GM10248 (cell line): ENCODE data around the gene OSBPL10.
"Not testable (repeated sequence)": the region's sequence is repeated elsewhere in the genome, so short reads cannot be mapped to it uniquely, and the experiment has no call there.

Source experiments
- CTCF ChIA-PET: fragments of 300-600 bp; sonication (Branson Sonifier 250); formaldehyde crosslinking; extraction: SDS; loops from one replicate; lab custom pipeline; 2021; ENCODE audit warnings: antibody characterized with exemption; lab: Yijun Ruan, JAX
- POLR2A ChIA-PET: fragments of 350-650 bp; sonication (Branson Sonifier 250); formaldehyde crosslinking; extraction: SDS; loops from one replicate; lab custom pipeline; 2020; ENCODE audit warnings: antibody characterized with exemption; lab: Yijun Ruan, JAX
- DNase-seq: peaks from one replicate; pipeline ENCODE4 v3.0.0; 2012; ENCODE audit errors: extremely low spot score
- TF ChIP-seq, protein P1 (sequence below): IDR thresholded peaks from 2 replicates; pipeline ENCODE4 v1.5.1; 2012; ENCODE audit warnings: mild to moderate bottlenecking, low read depth; ENCODE audit errors: extremely low read depth, missing control alignments, control extremely low read depth

The OSBPL10 gene

DNA sequence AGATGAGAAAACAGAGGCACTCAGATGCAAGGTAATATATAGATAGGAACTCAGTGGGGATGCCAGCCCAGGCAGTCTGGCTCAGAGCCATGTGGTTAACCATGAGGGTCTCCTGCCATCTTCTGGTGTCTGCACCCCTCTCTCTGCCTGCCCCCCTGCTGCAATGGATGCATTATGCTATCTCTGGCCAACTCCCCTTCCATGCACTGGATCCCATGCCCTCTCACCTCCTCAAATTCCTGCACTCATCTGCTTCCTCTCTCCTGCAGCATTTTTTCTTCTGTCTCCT lies 285.1 kb downstream of the OSBPL10 start:
- ChIA-PET CTCF (interaction anchor here (1.0 to 2.6 kb wide), 7 partner anchors 8 to 927 kb away, joined by 3 to 12 read pairs (median 4); no protein-coding TSS in a partner anchor), POLR2A (no interaction called here)
- TF ChIP-seq, protein P1, sequence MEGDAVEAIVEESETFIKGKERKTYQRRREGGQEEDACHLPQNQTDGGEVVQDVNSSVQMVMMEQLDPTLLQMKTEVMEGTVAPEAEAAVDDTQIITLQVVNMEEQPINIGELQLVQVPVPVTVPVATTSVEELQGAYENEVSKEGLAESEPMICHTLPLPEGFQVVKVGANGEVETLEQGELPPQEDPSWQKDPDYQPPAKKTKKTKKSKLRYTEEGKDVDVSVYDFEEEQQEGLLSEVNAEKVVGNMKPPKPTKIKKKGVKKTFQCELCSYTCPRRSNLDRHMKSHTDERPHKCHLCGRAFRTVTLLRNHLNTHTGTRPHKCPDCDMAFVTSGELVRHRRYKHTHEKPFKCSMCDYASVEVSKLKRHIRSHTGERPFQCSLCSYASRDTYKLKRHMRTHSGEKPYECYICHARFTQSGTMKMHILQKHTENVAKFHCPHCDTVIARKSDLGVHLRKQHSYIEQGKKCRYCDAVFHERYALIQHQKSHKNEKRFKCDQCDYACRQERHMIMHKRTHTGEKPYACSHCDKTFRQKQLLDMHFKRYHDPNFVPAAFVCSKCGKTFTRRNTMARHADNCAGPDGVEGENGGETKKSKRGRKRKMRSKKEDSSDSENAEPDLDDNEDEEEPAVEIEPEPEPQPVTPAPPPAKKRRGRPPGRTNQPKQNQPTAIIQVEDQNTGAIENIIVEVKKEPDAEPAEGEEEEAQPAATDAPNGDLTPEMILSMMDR: no peak
- DNase-seq: no peak

DNA sequence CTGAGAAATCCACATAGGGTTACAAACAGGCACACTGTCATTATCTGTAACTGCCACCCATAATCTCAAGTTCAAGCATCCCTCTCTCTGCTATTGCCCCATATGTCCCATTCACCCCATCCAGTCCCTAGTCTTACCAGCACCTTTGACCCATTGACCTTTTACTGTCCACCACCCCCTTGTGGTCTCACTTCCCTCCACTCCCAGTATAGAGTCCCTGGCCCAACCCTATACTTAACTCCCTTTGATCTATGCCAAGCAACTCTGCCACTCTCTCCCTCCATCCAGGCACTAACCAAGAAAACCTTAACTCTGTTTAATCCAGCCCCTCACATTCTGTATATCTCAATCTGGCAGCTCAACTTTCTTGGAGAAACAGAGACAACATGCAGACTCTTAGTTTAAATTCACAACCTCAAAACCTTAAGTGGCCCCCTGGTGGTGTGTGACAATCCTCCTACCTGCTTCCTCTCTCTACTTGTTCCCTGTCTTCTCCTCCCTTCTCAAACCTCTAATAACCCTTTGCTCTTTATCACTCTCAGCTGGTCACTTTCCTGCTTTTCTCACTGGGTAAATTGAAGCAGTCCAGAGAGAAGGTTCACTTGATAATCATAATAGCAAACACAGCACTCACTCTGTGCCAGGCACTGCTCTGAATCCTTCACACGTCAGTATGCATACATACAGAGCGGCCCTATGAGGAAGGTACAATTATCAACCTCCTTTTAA lies 285.6 kb downstream of the OSBPL10 start:
- TF ChIP-seq, protein P1: peak; percentile 33
- ChIA-PET POLR2A (no interaction called here), CTCF (interaction anchor here (0.6 to 2.6 kb wide), 14 partner anchors 9 to 926 kb away, joined by 3 to 12 read pairs (median 3); partner anchors contain the start of gene STT3B)
- DNase-seq: peak; percentile 31

DNA sequence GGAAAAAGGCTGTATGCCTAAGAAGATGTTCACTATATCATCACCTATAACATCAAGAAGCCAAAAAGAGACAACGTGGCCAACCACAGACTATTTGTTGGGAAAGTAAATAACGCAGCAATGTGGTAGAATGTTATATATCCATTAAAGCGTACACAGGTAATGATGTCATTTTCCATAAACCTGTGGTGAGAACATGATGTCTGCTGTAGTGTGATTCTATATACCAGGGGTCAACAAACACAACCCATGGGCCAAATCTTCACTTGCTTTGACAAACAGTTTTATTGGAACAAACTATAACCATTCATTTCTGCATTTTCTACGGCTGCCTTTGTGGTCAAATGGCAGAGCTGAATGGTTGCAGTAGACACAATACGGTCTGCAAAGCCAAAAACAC lies 287.7 kb downstream of the OSBPL10 start:
- POLR2A ChIA-PET: no interaction called here
- no peak for DNase-seq
- CTCF ChIA-PET: interaction anchor here (0.6 to 1.9 kb wide), 8 partner anchors 9 to 387 kb away, joined by 3 to 7 read pairs (median 3); no protein-coding TSS in a partner anchor
- TF ChIP-seq, protein P1: no peak

DNA sequence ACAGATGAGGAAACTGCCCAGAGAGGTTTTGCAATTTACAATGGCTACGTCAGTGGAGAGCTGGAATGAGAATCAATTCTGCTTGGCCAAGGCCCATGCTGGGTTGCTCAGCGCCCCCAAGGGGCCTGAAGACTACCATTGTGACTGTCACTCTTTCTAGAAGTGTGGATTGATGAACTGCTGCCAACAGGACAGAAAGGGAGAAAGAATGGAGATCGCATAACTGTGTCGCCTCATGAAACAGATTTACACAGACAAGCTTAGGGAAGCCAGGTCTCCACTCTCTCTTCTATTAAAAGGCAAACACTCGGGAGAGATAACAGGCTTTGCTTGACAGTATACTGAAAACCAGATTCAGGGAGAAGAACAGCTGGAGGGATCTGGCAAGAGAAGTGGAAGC lies 288.3 kb downstream of the OSBPL10 start:
- TF ChIP-seq, protein P1: peak; percentile 10
- no peak for DNase-seq
- CTCF ChIA-PET: interaction anchor here (1.1 to 1.9 kb wide), 6 partner anchors 9 to 38 kb away, joined by 3 to 7 read pairs (median 4); no protein-coding TSS in a partner anchor
- POLR2A ChIA-PET: no interaction called here

DNA sequence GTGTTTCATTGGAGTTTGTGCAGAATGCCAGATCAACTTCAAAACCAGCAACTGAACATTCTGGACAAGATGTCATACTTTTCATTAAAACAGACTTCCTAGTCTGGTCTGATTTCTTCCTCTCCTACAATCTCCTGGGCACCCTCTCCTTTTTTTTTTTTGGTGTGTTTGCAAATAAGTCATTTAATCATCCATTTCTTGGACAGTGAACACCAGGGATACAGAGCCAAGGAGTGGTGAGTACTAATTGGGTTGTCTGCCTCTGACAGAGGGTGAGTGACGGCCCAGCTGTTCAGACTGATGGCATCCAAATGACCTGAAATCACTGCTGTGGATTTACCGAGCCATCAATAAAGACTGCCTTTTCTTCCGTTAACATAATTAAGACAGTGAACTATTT lies 290.3 kb downstream of the OSBPL10 start:
- ChIA-PET POLR2A (no interaction called here), CTCF (no interaction called here)
- no peak for DNase-seq
- TF ChIP-seq, protein P1: no peak

DNA sequence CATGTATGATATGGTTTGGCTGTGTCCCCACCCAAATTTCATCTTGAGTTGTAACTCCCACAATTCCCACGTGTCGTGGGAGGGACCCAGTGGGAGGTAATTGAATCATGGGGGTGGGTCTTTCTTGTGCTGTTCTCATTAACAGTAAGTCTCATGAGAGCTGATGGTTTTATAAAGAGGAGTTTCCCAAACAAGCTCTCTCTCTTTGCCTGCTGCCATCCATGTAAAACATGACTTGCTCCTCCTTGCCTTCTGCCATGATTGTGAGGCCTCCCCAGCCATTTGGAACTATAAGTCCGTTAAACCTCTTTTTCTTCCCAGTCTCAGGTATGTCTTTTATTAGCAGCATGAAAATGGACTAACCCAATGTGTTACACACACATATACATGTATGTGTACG lies 291.5 kb downstream of the OSBPL10 start:
- POLR2A ChIA-PET, DNase-seq, CTCF ChIA-PET: not testable (repeated sequence)

DNA sequence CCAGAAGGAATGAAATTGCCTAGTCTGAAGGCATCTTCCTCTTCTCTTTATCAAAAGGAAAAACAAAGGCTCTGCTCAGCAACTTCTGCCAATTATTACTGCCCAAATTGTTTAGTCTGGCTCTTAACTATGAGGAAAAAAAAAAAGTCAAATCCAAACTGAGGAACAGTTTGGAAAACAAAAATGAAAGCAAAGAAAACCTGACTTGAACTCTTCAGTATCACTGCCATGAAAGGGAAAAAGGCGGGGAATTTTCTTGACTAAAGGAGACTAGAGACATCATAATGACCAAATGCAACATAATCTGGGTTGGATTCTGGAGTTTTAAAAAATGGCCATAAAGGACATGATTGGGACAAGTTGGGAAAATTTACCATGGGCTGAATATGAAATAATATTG lies 292.1 kb downstream of the OSBPL10 start:
- ChIA-PET POLR2A (no interaction called here), CTCF (interaction anchor here (1.3 kb wide), 1 partner anchor 9 kb away, joined by 4 read pairs; no protein-coding TSS in a partner anchor)
- DNase-seq: no peak
- TF ChIP-seq, protein P1: no peak
